ENCODE data around the gene ZBTB21.
"Not testable (repeated sequence)": the region's sequence is repeated elsewhere in the genome, so short reads cannot be mapped to it uniquely, and the experiment has no call there.

The ZBTB21 gene

GRCh38 chr21:42019101-42019605, 9.0 kb upstream of the ZBTB21 start:
- no peak for DNase-seq

- no peak for DNase-seq
These were observed 6.9 kb upstream of the ZBTB21 start for GRCh38 chr21:42017022-42017421.

GRCh38 chr21:42016364-42016985, 6.3 kb upstream of the ZBTB21 start:
- no peak for DNase-seq

DNA sequence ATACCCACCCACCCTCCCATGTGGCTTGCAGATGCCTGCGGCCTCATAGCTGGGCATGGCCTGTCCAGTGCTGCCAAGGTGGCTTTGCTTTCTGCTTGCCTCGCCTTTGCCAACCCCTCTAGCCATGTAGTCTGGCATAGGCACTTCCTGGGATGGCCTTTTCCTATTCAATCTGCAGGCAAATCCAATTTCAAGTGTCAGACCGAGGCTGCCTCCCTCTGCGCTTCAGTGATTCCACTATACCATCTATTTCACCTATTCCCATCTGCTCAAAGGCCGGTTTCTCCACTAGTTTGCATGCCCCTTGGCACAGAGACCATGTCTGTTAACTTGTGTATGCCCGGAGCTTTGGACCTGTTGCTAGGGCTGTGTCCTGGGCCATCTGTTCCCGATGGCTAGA, 3.8 kb upstream of the ZBTB21 start:
- DNase-seq = peak in 3 of 14 donors; percentile 9 to 50 (median 17)

DNA sequence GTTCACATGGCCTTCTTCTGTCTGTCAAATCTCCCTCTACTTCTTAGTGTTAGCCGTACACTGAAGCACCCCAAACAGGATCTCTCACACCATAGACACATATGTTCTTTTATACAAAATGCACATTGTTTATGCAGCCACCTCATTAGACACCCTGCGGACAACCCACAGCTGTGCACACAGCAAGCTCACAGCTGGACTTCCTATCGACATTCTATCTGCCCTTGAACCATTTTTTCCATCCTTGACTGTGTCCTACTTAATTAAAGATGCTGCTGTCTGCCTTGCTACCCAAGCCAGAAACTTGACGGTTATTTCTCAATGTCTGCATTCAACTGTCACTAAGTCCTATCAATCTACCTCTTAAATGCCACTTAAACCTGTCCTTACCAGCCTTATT, 3.2 kb upstream of the ZBTB21 start:
- no peak for DNase-seq

DNA sequence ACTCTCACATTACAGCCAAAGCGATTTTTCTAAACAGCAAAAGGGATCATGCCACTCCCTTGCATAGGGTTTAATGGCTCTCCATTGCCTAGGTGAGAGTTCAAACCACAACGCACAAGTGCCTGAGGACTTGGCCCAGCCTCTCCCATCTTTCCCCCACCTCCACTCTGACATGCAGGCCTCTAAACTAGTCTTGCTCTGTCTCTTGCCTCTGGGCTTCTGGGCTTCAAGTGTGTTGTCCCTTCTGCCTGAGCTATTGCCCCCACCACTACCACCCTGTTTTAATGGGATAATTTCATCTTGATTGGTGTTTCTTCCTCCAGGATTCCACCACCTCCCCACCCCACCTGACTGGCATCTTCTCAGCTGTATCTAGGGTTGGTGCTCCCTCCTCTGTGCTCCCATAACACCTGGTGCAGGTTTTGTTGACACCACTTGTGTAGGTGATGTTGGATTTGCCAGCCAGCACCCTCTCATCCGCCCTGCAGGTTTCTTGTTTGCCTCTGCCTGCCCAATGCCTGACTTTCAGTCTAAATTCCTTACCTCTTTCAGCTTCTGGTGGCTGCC, 2.7 kb upstream of the ZBTB21 start:
- no peak for DNase-seq

GRCh38 chr21:42012344-42012743, 2.2 kb upstream of the ZBTB21 start:
- peak in 4 of 14 donors; percentile 8 to 83 (median 35) for DNase-seq

DNA sequence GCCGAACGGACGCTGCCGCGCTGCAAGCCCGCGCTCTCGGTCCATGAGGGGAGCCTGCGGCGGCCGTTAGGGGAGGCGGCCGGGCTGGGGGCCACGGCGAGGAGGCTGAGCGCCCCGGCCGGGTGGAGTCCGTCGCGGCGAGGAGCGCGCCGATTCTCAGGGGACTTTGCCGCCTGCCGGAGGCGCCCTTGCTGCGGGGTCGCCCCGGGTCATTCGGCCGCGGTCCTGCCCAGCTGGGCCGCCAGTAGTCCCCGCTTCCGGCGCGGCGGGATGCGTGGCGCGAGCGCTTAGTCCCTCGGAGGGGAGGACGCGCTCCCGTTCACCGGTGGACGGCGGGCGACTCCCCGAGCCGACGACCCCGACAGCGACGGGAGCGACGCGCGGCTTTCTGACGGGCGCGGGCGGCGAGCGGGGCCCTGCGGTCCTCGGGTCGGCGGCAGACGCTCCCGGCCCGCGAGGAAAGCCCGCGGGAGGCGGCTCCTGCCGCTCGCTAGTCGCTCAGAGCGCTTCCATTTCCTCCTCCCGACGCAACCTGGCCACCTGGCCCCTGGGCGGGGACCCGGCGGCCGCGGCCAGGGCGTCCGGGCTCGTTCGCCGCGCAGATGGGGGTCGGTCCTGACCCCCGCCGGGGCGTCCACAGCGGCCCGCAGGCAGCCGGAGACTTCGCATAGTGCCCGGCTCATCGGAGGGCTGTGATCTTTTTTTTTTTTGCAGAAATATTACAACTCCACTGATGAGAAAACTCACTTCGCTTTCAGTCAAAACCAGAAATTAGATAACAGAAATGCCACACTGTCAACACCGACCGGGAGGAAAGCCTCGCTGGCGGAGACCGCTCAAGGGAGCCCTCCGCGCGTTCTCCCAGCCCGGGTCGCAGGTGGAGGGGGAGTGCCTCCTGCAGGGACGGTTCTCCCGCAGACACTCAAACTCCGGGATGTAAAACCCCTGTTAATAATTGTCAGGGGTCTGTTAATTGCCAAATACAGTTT, 641 bp upstream of the ZBTB21 start:
- peak in 5 of 14 donors; percentile 45 to 90 (median 76) for DNase-seq

GRCh38 chr21:42009018-42009830, 936 bp downstream of the ZBTB21 start:
- DNase-seq = peak in 8 of 14 donors; percentile 24 to 83 (median 67)

GRCh38 chr21:42007356-42007940, 2.7 kb downstream of the ZBTB21 start:
- no peak for DNase-seq

DNA sequence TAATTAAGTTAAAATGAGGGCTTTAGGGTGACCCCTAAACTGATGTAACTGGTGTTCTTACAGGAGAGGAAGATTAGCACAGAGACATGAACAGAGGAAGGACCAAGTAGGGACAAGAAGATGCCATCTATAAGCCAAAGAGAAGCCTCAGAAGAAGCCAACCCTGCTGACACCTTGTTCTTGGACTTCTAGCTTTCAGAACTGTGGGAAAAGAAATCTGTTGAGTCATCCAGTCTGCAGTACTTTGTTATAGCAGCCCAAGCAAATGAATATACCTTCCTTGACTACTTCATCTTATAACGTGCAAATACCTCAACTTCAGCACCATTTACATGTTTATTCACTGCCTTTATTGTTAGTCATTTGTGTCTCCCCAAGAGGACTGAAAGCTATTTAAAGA, 3.4 kb downstream of the ZBTB21 start:
- no peak for DNase-seq

- no peak for DNase-seq
These were observed 5.6 kb downstream of the ZBTB21 start for GRCh38 chr21:42004406-42005199.

GRCh38 chr21:42003051-42003461, 7.1 kb downstream of the ZBTB21 start:
- DNase-seq = no peak

DNA sequence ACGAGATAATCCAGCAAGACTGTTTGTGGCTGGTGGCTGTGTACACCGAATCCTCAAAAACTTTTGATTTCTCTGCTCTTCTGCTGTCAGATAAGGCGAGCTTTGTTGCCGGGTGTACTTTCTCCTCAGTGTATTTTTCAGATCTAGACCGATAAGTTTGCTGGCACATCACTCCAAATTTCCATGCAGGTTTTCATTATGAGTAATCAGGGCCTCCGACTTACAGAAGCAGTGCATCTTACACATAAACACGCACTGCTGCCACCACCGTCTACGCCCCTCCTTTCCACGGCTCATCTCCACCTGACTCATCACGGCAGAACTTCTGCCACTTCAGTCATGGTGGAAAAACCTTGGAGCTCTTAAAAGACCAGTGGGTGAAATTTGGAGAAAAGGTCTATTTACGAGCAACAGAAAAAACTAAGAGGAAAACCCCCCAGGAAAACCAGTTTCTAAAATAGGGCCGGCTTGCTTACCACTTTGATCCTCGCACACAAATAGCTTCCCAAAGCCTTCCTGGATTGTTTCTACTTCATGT, 7.7 kb downstream of the ZBTB21 start:
- no peak for DNase-seq

- no peak for DNase-seq
These were observed 8.4 kb downstream of the ZBTB21 start for GRCh38 chr21:42001781-42002180.

- DNase-seq = no peak
These were observed 9.3 kb downstream of the ZBTB21 start for GRCh38 chr21:42000908-42001307.

- DNase-seq = no peak
These were observed 12.5 kb downstream of the ZBTB21 start for GRCh38 chr21:41997657-41998056.

- no peak for DNase-seq
These were observed 14.6 kb downstream of the ZBTB21 start for GRCh38 chr21:41995577-41995976.

GRCh38 chr21:41994613-41995012, 15.5 kb downstream of the ZBTB21 start:
- not testable (repeated sequence) for DNase-seq

DNA sequence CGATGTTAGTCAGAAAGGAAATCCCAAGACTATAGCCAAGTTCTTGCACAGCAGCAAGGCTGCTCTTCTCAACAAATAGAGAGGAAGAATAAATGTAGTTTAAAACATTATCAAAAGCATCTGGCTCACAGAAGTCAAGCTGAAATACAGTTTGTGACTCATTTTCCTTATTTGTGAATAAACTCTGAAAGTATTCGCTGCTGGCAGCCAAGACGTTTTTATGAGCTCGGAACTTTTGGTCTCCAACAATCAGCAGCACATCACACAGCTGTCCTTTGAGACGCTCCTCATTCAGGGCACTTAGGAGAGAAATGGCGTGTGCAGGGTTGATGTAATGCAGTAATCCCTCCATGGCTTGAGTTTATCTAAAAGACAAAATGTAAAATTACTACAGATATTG, 16.4 kb downstream of the ZBTB21 start:
- no peak for DNase-seq

- DNase-seq = no peak
These were observed 17.6 kb downstream of the ZBTB21 start for GRCh38 chr21:41992576-41992975.
